Breast epithelium (tissue), 4 donors: ENCODE results near the gene SEC23B. TPM values are rescaled to one million over a fixed set of nuclear protein-coding genes. Genes with fewer than 3 reads are reported as not detected.

Experiments
- DNase-seq, 2 donors: peaks; one replicate each; pipeline ENCODE4 v3.0.0-alpha.2; 2019; ENCODE audit warnings: low spot score in 2 of 2
- H3K27ac ChIP-seq, 2 donors: fragments of 200-600 bp; sonication (generic) in 1 of 2; one replicate each; pipeline ENCODE4 v1.5.1; 2016 to 2019; ENCODE audit warnings: mild to moderate bottlenecking in 1 of 2
- H3K27me3 ChIP-seq, 2 donors: fragments of 200-600 bp; sonication (generic) in 1 of 2; one replicate each; pipeline versions ENCODE4 v1.5.1 to v1.6.0; 2017 to 2019; ENCODE audit warnings: control low read depth in 1 of 2, mild to moderate bottlenecking in 1 of 2
- H3K36me3 ChIP-seq: fragments of 200-600 bp; one replicate; pipeline ENCODE4 v1.5.1; 2019
- H3K4me1 ChIP-seq, 2 donors: fragments of 200-600 bp; sonication (generic); one replicate each; pipeline ENCODE4 v1.5.1; 2016 to 2019; ENCODE audit warnings: control low read depth in 1 of 2
- H3K4me3 ChIP-seq, 3 donors: fragments of 200-600 bp; sonication (generic); 1 replicate in 2 of 3; 2 replicates in 1 of 3; pipeline ENCODE4 v1.5.1; 2016 to 2019; ENCODE audit warnings: mild to moderate bottlenecking in 3 of 3, moderate library complexity in 2 of 3
- H3K9me3 ChIP-seq, 2 donors: fragments of 200-600 bp; sonication (generic) in 1 of 2; one replicate each; pipeline ENCODE4 v1.5.1; 2016 to 2019; ENCODE audit warnings: control low read depth in 1 of 2
- POLR2A ChIP-seq: fragments of 450-650 bp; IDR thresholded peaks from one replicate; pipeline ENCODE4 v1.6.1; 2016; ENCODE audit warnings: antibody characterized with exemption, mild to moderate bottlenecking, moderate library complexity
- POLR2AphosphoS5 ChIP-seq, 3 donors: sonication (generic); formaldehyde crosslinking; IDR thresholded peaks; one replicate each; pipeline ENCODE4 v1.6.1; 2017; ENCODE audit warnings: antibody characterized with exemption in 3 of 3
- intact Hi-C: fragments of 100-400 bp; cut with DNase I; formaldehyde crosslinking; loops from one replicate; pipeline ENCODE4 v1.15.1; 2023; ENCODE audit warnings: low total_unique reads
- total RNA-seq, 3 donors: library from RNA; depleted of rRNA; stranded (reverse); fragments of >200 nt; gene quantifications; one replicate each; pipeline ENCODE4 v1.1.0, GENCODE V29; 2016
- TF ChIP-seq, protein P1 (sequence below), 3 donors: fragments of 450-650 bp; IDR thresholded peaks; one replicate each; pipeline ENCODE4 v1.5.1; 2016 to 2017; ENCODE audit warnings: antibody characterized with exemption in 3 of 3, mild to moderate bottlenecking in 3 of 3, moderate library complexity in 3 of 3

The SEC23B gene
- 10 to 100 TPM; 27.0 to 57.7 (median 52.8) TPM for total RNA-seq

DNA sequence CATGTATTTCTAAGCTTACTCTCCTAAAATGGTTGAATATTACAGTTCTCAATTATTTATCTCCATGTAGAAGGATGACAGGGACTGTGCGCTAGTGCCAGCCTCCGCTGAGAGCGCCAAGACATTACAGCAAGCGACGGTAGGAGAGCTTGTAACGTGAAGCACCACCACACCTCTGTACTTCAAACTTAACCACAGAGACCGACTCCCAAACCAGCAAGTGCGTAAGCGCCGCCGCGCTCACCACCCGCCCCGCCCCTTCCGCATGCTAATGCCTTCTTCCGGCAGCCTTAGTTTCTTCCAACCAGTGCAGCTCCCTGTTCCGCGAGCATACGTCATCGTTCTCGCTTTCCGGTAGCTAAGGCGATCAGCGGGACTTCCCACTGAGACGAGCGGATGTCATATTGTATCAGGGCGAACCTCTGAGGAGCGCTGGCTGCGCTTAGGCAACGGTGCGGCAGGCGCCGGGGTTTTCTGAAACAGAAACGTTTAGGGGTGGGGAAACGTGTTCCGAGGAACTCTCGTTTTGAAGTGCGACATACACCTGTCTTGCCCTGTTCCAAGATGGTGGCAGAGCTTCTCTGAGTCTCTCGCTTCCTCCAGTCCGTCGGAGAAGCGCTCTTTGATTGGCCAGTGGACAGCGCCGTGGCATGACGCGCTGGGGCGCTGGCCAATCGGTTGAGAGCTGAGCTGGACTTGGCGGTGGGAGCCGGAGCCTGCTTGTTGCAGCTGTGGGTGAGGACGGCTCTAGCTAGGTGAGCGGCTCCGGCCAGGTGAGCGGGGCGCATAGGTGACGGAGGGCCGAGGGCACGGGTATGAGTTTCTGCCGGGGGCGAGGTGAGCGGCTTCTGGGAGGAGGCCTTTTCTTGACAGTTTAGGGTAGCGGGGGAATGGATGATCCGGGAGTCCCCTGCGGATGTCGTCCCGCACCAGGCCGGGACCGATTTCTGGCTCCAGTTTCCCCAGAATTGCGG is at the start of gene SEC23B:
Gene SEC23B (plus strand): TSS at position 723 of the 974 bp plus-strand sequence. CDS start 2,896 bp downstream, outside the sequence.
- Histone ChIP-seq H3K4me3 (peak within 1 kb of the TSS; percentile 58 to 89 (median 78)), H3K9me3 (no peaks in the 10 kb centered on the region), H3K4me1 (no peaks in the 10 kb centered on the region), H3K27ac (peak within 1 kb of the TSS; percentile 94 to 98), H3K36me3 (no peaks in the 10 kb centered on the region), H3K27me3 (no peaks in the 10 kb centered on the region)
- TF ChIP-seq POLR2A = peak; percentile 84
- TF ChIP-seq POLR2AphosphoS5 (IDR thresholded peaks at IDR 0.05) = peak; percentile 91 to 97 (median 95)
- TF ChIP-seq, protein P1, sequence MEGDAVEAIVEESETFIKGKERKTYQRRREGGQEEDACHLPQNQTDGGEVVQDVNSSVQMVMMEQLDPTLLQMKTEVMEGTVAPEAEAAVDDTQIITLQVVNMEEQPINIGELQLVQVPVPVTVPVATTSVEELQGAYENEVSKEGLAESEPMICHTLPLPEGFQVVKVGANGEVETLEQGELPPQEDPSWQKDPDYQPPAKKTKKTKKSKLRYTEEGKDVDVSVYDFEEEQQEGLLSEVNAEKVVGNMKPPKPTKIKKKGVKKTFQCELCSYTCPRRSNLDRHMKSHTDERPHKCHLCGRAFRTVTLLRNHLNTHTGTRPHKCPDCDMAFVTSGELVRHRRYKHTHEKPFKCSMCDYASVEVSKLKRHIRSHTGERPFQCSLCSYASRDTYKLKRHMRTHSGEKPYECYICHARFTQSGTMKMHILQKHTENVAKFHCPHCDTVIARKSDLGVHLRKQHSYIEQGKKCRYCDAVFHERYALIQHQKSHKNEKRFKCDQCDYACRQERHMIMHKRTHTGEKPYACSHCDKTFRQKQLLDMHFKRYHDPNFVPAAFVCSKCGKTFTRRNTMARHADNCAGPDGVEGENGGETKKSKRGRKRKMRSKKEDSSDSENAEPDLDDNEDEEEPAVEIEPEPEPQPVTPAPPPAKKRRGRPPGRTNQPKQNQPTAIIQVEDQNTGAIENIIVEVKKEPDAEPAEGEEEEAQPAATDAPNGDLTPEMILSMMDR (IDR thresholded peaks at IDR 0.05) = no peak
- intact Hi-C loops = loop anchor here (5.0 kb wide), 1 partner anchor 975 kb away; the partner anchor contains the start of gene BFSP1
- DNase-seq = peak; percentile 96 to 97

DNA sequence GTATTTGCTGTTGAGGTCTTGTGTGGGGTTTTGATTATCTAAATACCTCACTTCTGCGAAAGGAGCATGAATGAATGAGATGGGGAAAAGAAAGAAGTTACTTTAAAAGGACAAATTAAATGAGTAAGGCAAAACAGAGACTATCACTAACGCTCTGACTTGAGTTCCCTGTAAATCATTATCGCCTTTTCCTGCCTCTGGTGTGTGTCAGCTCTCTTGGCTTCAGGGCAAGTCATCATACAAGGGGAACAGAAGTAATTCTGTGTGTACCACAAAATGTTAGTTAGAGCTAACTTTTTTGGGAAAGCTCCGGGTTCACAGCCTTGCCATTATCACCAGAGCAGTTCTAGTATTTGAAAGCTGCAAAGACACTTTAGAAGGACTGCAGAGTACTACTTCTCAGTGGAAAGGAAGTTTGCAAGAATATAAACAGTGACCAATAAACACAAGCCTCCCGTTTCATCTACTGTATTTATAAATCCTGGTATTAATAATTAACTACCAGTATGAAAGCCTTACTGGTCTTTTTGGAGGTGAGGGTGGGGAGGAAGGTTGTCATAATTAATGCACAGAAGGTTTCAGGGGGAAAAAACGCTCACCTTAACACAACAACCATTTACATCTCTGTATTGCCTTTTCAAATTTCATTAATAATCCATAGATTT is 42.1 kb upstream of the SEC23B start:
- TF ChIP-seq POLR2A (no peak), POLR2AphosphoS5 (IDR thresholded peaks at IDR 0.05) (no peak)
- TF ChIP-seq, protein P1 (IDR thresholded peaks at IDR 0.05) = no peak

DNA sequence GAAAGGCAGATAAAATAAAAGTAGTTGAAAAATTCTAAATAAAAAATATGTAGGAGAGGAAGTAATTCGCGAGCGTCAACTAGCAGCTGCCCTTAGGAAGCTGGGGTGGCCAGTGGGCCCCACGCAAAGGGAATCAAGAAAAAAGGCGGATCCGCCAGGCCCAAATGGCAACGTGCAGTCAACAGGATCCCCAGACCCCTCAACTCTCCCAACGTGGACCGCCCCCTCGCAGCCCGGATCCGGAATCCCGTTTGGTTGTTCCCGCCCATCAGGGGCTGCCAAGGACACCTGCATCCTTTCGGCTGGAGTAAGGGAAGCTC is 41.2 kb upstream of the SEC23B start:
- peaks cover 0 to 4% of the 10 kb centered on the region in 2 donors for H3K4me1 ChIP-seq
- no peaks in the 10 kb centered on the region for H3K27me3 ChIP-seq
- H3K4me3 ChIP-seq = peak overlapping the region; percentile 83 to 93 (median 89)
- DNase-seq = no peak
- no peak for TF ChIP-seq POLR2AphosphoS5 (IDR thresholded peaks at IDR 0.05)
- TF ChIP-seq, protein P1 (IDR thresholded peaks at IDR 0.05) = no peak
- no peak for TF ChIP-seq POLR2A
- H3K9me3 ChIP-seq = no peaks in the 10 kb centered on the region
- H3K36me3 ChIP-seq = no peaks in the 10 kb centered on the region
- intact Hi-C loops = no loop called here
- peak overlapping the region; percentile 88 to 89 for H3K27ac ChIP-seq

More for the DNA sequence above, 42.1 kb upstream of the SEC23B start:
- no peak overlapping the region for H3K27ac ChIP-seq
- intact Hi-C loops = no loop called here
- peaks cover 0 to 4% of the 10 kb centered on the region in 2 donors for H3K4me1 ChIP-seq
- H3K27me3 ChIP-seq = no peaks in the 10 kb centered on the region
- H3K36me3 ChIP-seq = no peaks in the 10 kb centered on the region
- no peak overlapping the region for H3K4me3 ChIP-seq
- H3K9me3 ChIP-seq = no peaks in the 10 kb centered on the region
- DNase-seq = no peak

DNA sequence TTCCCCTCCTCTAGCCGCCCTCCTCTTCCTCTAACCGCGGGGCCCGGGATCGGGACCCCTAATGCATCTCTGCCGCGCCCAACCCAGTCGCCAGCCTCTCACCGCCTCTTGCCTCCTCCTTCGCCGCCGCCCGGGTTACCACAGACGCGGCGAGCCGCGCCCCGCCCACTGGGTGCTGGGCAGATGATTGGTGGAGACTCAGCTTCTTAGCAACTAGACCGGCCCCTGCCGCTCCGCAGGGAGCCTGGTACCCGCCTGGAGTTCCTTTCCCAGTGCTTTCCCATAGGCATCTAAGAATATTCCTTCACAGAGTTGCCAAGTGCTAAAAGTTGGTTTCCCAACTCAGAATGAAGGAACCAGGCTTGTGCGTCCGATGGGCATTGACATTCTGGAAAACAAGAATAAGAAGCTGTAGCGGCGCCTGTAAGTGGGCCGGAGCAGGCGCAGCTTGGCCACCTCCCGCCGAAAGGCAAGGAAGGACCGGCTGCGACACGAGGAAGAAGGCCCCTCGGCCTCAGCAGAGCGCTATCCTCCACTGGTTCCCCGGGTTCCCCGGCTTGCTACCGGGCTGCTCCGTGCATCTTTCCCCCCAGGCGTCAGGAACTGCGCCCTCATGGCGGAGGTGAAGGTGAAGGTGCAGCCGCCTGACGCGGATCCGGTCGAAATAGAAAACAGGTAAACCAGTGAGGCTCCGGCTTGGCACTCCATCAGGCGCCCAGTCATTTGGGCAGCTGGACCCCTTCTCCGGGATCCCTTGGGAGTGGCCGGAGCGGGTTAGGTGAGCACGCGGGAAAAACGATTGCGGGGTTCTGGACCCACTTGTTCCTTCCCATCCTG is 40.6 kb upstream of the SEC23B start, which contains the start of the genes DZANK1 and POLR3F:
Gene DZANK1 (minus strand): TSS at position 137 of the 837 bp plus-strand sequence. CDS start 1,672 bp downstream, outside the sequence.
Gene POLR3F (plus strand): TSS at position 497 of the 837 bp plus-strand sequence. CDS start 117 bp downstream, at position 614.
- Histone ChIP-seq H3K4me3 (peak within 1 kb of the TSS; percentile 83 to 93 (median 89)), H3K9me3 (no peaks in the 10 kb centered on the region), H3K36me3 (no peaks in the 10 kb centered on the region), H3K27me3 (no peaks in the 10 kb centered on the region), H3K27ac (peak within 1 kb of the TSS; percentile 88 to 89), H3K4me1 (peaks cover 0 to 4% of the 10 kb centered on the region in 2 donors)
- DNase-seq = peak; percentile 93 to 94
- intact Hi-C loops = no loop called here
- TF ChIP-seq POLR2AphosphoS5 (IDR thresholded peaks at IDR 0.05) (peak; percentile 80 to 96 (median 87)), POLR2A (no peak)
- TF ChIP-seq, protein P1 (IDR thresholded peaks at IDR 0.05) = peak in 1 of 3 donors; percentile 14
